Raji (cell line): ENCODE results near the gene C10orf90.

Source experiments
- POLR2A ChIP-seq: IDR thresholded peaks from 2 replicates; pipeline ENCODE4 v1.6.1; 2011; ENCODE audit warnings: low read depth, low read length, control low read depth; ENCODE audit not compliant: insufficient read depth

The C10orf90 gene

DNA sequence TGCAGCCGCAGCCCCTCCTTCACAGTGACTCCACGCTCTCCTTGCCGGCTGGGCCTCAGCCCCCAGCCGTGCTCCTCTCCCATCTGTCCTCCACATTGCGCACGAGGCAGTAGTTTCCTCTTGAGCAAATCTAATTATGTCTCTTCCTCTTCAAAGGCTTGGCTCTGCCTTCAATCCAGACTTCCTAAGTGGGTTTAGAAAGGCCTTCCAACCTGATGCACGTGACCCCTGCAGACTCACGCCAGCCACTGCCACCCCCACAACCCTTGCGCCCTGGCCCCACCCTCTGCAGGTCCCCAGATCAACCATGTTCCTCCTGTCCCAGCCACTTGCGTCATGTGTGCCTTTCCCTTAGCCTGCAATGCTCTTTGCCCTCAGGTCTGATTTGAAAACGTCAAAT, 207.2 kb downstream of the C10orf90 start:
- no peak for TF ChIP-seq POLR2A

DNA sequence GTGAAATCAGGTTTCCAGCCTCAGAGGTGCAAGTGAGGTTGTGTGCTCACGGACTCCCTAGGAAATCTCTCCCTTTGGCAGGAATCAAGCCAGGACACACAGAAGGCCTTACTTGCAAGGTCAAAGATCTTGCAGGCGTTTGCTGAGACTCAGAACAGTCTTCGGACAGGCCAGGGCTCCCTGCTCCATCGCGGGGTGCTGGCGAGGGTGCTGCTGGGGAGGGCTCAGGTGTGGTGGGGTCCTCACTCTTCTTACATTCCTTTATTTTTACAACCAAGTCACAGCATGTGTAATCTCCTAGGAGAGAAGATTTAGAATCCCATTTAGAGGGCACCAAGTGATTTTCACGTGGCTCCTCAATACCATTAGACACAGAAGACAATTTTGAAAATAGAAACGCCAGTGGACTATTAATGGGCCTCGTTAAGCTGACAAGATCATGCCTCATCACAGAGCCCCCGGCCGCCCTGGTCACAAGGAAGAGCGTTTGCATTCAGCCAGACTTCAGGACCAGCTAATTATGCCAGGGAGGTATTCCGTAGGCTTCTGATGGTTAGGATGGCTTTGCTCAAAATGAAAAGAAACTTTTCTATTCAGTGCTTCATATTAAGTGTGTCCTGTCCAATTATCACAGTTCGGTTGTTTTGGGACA, 209.1 kb downstream of the C10orf90 start:
- TF ChIP-seq POLR2A: no peak

DNA sequence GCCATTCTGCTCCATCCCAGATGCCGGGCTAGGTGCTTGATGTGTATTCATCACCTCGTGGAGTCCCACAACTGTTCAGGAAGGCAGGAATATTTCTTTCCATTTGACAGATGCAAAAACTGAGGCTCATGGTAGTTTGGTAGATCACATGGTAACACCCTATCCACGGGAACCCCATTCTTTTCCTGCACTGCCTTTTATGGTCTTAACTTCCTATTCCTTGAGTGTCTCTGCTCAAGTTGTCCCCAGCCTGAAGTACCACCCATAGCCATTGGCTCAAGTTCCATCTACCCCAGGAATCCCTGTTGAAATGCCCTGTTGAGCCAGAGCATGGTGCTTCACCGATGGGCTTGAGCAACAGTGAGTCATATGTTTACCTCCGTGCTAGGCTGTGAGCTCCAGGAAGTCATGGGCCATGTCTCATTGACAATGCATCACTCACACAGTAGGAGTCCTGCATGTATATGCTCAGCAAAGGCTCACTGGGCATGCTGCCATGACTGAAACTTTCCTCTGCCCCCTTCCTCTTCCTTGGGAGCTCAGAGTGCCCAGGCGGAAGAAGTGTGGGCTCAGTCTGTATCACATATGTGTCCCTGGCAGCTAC, 210.5 kb downstream of the C10orf90 start:
- no peak for TF ChIP-seq POLR2A

DNA sequence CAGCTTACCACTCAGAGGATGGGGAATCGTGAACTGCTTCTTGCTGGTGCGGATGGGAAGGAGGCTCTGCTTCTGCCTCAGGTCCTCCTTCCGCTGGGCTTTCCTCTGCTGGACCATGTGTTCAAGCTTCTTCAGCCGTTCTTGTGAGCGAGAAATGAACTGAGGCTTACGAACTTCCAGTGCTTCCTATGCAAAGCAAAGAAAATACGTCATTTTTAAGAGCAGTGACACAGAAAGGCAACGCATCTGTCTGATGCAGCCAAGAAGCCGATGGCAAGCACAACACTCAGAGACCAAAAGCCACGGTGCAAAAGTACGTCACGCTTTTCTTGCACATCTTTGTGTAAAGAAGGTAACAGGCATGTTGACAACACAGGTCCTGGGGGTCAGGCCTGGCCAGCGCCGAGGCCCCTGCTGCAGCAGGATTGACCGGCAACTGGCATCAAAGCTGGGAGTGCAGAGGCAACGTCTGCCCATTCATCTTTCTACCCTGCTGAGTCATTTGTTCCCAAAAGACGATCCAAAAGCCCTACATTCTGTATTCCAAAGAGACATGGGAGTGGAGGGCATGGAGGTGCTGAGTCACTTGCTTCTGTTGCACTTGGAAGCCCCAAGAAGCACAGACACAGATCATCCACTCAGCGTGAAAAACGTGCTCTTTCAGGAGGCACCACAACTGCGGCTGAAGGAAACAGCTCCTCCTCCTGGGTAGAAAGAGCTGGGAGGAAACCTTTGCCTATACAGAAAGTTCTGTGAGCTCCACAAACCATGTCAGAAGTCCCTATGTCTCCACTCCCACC, 211.3 kb downstream of the C10orf90 start:
- no peak for TF ChIP-seq POLR2A

DNA sequence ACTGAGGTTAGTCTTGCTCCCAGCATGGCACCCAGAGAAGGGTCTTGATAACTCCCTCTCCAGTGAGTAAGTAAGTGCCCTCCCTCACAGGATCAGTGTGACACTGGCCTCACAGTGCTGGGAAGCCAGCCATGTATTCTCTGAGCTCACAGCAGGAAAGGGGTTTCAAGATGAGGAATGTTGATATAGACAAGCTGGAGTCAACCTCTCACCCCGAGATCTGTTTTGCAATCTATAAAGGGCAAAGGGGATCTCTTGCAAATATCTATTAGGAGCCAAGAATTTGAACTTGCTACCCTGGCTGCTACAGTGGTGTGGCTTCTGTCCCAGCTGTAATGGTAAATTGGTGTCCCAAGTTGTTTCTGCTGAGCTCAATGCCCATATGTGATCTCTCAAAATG, 212.0 kb downstream of the C10orf90 start:
- TF ChIP-seq POLR2A: no peak

DNA sequence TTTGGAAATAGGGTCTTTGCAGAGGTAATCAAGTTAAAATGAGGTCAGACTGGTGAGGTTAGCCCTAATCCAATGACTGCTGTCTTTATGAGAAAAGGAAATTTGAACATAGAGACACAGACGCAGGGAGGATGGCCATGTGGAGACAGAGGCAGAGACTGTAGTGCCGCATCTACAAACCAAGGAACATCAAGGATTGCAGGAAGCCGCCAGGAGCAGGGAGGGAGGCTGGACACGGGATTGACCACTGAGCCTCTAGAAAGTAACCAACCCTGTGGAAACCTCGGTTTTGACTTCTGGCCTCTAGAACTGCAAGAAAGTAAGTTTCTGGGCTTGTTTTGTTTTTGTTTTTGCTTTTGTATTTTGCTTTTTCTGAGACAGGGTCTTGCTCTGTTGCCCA, 213.9 kb downstream of the C10orf90 start:
- no peak for TF ChIP-seq POLR2A

DNA sequence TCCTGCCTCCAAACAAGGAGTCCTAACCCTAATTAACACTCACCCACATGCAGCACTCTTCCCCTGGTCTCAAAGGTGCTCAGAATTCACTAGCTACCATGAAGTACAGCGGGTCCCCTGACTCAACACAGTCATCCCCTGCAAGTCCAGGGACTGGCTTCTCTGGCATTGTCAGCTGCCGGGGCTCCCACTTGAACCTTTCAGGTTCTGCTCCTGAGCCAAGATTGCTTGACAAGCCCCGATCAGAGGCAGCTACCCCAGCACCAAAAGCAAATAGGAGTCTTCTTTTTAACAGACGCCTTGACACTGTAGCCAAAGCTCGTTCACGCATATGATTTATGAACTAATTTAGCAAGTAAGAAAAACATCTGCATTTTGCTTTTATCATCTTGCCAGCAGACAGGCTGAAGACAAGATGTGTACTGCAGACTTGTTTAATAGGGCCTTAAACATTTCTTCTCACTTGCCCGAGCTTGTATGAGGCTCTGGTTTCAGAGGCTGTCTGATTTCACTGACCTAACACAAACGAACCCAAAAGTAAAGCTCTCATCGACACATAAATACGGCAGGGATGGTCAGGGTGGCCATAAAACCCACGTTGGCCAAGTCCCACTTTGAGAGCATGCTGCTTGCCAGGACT, 214.6 kb downstream of the C10orf90 start:
- TF ChIP-seq POLR2A: no peak

DNA sequence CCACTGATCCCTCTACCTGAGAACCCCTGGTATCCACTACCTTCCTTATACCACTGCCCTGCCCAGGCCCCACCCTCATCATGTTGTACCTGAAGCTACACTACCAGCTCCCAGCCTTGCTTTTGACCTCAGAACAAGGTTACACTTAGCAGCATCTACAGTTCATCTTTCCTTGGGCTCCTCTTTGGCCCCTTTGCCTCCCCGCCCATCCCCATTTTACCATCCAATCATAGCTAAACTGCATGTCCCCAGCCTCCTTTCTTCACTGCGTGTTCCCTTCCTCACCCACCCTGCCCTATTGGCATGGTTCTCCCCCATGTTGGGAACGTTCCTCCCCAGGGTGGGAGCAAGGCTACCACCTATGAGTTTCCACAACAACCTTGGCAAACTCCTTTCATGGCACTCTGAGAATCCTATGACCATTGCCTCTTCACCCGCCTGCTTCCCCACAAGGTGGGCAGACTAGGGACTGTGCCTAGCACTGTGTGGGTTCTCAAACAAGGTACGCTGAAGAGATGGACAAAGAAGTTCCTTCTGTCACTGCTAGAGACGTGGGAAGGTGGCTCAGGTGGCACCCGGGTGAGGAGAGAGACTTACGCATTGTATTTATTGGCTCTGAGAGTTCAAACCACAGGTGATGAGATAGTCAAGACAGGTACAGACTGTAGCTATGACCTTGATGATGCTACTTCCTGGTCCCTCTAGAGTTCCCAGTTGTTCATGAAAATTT, 215.3 kb downstream of the C10orf90 start:
- TF ChIP-seq POLR2A: no peak

DNA sequence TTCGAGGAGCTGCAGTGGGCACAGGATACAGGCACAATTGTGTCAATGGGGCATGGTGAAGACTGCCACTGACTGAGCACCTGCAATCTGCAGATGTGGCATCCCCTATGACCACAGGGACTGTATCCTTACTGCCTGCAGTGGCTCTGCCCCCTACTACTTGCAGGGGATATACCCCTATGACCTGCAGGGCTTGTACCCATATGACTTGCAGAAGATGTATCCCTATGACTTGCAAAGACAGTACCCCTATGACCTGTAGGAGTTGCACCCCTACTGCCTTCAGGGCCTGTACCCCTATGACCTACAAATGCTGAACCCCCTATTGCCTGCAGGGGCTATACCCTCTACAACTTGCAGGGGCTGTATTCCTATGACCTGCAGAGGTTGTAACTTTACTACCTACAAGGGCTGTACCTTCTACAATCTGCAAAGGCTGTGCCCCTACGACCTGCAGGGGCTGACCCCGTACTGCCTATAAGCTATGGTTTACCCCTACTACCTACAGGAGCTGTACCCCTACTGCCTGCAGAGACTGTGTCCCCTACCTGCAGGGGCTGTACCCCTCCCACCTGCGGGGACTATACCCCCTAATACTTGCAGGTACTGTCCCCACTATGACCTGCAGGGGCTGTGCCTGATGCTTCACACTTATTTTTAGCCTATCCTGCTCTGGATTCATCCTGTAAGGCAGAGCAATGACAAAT, 216.3 kb downstream of the C10orf90 start:
- TF ChIP-seq POLR2A: no peak

DNA sequence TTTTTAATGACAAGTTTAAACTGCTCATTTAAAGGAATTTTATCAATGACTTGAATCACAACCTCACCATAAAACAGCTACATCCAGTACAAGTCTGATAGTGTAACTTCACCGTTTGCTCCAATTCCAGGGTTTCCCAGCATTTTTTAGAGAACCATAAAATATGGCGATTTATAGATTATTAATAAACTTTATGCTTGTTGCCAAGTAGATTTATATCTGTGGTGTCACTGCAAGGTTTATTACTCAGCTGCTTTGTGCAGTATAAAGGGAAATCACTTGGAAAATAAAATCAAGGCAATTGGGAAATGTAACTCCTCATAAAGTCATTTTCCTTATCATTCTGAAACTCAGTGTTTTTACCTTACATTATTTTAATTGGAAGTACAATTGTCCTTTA, 218.2 kb downstream of the C10orf90 start:
- TF ChIP-seq POLR2A: no peak

DNA sequence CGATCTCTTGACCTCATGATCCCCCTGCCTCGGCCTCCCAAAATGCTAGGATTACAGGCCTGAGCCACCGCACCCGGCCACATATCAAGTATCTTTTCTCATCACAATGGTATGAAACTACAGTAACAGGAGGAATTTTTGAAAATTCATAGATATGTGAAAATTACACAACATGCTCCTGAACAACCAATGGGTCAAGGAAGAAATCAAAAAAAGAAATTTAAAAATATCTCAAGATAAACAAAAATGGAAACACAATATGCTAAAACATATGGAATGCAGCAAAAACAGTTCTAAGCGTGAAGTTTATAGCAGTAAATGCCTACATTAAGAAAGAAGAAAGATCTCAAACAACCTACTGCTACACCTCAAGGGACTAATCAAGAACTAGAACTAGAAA, 222.4 kb downstream of the C10orf90 start:
- TF ChIP-seq POLR2A: no peak

DNA sequence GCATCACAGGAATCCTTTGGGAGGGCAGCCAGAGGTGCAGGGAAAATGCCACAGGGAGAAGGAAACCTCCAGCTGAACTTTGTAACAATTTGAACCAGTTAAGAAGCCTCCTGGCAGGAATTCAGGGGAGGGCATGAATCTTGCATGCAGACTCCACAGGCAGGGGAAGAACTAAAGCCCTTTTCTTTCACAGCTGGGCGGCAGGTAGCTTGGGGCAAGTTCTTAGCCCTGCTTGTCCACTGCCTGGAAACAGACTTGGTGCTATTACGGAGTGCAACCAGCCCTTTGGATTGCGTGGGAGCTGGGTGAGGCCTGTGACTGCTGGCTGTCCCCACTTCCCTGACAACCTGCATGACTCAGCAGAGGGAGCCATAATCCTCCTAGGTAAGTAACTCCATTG, 230.6 kb downstream of the C10orf90 start:
- TF ChIP-seq POLR2A: no peak

DNA sequence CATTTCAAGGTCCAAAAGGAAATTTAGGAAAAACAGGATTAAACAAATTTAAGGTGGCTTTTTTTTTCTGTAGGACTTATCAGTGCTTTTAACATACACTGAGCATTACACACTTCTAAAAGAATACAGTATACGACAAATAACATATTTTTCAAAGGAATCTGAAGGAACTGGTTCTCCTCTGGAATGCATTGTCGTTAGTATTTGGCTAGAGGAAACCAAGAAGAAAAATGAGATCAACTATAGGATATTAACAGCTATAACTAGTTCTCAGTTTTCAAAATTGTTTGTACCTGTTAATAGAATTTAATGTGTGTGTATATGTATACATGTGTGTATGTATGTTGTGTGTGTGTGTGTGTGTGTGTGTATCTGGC, 232.1 kb downstream of the C10orf90 start:
- TF ChIP-seq POLR2A: no peak

DNA sequence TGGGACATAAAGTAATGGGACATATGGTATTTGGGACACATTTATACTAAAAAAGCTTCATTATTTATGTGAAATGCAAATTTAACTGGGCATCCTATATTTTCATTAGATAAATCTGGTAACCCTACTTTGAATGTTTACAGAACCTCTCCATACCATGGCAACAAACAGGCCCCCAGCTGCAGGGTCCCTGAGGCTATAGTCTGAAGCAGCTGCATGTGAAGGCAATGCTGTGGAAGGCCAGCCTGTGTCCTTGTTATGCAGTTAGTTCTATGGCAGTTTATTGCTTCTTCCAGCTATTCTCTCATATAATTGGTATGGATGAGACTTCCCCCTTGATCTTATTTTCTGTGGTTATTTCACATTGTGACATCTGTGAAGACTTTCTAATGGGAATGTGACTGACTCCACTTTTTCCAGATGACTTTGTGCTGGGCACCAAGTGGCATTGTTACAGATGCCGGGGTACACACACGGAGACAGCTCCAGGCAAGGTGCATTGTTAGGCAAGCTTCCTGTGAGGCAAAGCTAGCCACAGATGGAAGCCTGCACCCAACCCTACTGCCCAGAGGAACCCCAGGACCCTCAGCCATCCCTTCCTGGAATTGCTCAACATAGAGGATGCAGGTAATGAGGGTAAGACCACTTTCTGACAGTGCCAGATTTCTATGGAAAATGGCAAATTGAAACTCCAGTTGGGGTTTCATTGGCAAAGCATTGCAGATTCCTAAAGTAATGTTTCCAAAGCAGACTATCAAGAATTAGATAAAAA, 232.7 kb downstream of the C10orf90 start:
- no peak for TF ChIP-seq POLR2A
